AG09309 (cell line): ENCODE measurements around the gene MYOC.
A peak's percentile ranks its signal among the peaks of the same experiment; 100 is the strongest.
"Not testable (repeated sequence)": the region's sequence is repeated elsewhere in the genome, so short reads cannot be mapped to it uniquely, and the experiment has no call there.

ENCODE experiments used
- DNase-seq: peaks from one replicate; pipeline ENCODE4 v3.0.0-alpha.2; 2010; ENCODE audit warnings: low read depth
- H3K4me3 ChIP-seq: 2 replicates; pipeline ENCODE4 v1.5.1; 2011; ENCODE audit warnings: mild to moderate bottlenecking, low read depth, low read length, moderate library complexity; ENCODE audit not compliant: control insufficient read depth
- TF ChIP-seq, protein P1 (sequence below): IDR thresholded peaks from 2 replicates; pipeline ENCODE4 v1.5.1; 2011; ENCODE audit warnings: mild to moderate bottlenecking, low read depth, low read length, inconsistent platforms; ENCODE audit not compliant: insufficient read depth, control insufficient read depth; ENCODE audit errors: missing control alignments

The MYOC gene

DNA sequence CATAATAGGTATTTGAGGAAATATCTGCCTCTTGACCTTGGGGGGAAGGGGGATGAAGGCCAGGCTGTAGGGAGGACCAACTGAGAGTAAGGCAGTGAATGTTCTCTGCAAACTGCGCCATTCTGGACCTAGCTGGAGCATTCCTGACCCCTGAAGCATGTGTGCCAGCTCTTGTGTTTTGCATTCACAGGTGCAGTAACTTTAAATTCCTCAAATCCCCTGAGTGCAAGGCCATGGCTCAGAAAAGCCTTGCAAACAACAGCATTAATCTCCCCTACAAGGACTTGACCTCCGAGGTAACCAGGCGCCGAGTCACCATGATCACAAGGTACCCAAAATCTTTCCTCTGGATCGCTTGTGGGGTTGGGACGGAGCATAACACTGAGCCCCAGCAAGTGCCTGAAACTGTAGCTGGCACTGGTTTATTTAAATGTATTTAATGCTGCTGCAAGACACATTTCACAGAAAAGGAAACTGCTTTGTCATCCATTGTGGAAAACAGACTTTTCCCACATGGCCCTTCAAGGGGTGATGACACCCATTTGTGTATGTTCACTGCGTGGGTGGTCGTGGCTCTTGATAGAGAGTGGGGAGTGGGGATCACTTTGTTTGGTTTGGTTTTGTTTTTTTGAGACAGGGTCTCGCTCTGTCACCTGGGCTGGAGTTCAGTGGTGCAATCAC, 28.7 kb downstream of the MYOC start:
- TF ChIP-seq, protein P1, sequence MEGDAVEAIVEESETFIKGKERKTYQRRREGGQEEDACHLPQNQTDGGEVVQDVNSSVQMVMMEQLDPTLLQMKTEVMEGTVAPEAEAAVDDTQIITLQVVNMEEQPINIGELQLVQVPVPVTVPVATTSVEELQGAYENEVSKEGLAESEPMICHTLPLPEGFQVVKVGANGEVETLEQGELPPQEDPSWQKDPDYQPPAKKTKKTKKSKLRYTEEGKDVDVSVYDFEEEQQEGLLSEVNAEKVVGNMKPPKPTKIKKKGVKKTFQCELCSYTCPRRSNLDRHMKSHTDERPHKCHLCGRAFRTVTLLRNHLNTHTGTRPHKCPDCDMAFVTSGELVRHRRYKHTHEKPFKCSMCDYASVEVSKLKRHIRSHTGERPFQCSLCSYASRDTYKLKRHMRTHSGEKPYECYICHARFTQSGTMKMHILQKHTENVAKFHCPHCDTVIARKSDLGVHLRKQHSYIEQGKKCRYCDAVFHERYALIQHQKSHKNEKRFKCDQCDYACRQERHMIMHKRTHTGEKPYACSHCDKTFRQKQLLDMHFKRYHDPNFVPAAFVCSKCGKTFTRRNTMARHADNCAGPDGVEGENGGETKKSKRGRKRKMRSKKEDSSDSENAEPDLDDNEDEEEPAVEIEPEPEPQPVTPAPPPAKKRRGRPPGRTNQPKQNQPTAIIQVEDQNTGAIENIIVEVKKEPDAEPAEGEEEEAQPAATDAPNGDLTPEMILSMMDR, result no peak
- no peak overlapping the region for H3K4me3 ChIP-seq
- DNase-seq, result no peak

DNA sequence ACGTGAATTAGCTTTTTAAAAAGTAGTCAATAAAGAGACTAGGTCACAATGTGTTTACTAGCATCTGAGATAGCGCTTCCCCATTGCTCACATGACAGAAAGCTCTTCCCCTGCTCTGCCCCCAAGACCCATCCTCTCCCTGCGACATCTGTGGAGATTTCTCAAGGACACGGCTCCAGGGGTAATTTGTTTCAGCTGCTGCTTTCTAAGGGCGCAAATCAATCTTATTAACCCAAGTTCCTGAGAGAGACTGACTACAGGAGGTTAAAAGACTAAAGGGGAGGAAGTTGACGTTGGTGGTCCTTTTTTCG, 30.4 kb downstream of the MYOC start, which contains the start of gene MYOCOS:
MYOCOS (plus strand) TSS at position 92 of the 311 bp plus-strand sequence. CDS start 1,641 bp downstream, outside the sequence.
- DNase-seq, result no peak
- H3K4me3 ChIP-seq, result no peak within 1 kb of the TSS
- TF ChIP-seq, protein P1, result no peak

DNA sequence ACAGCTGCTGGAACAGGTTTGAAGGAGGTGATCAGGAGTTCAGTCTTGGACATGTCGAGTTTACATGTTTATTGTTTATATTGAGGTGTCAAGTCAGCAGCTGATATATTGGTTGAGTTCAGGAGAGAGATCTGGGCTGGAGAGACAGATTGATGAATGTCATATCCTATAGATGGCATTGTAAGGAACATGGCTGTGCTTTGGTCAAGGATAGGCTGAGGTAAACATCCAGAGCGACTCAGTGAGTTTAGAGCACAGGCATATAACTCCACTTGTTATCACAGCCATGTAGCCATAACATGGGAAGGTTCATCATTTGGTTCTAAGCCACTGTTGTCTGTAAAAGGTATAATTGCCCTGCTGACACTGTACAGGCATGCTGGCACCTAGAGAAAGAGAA, 35.9 kb downstream of the MYOC start:
- DNase-seq, result no peak
- TF ChIP-seq, protein P1, result no peak
- no peak overlapping the region for H3K4me3 ChIP-seq

DNA sequence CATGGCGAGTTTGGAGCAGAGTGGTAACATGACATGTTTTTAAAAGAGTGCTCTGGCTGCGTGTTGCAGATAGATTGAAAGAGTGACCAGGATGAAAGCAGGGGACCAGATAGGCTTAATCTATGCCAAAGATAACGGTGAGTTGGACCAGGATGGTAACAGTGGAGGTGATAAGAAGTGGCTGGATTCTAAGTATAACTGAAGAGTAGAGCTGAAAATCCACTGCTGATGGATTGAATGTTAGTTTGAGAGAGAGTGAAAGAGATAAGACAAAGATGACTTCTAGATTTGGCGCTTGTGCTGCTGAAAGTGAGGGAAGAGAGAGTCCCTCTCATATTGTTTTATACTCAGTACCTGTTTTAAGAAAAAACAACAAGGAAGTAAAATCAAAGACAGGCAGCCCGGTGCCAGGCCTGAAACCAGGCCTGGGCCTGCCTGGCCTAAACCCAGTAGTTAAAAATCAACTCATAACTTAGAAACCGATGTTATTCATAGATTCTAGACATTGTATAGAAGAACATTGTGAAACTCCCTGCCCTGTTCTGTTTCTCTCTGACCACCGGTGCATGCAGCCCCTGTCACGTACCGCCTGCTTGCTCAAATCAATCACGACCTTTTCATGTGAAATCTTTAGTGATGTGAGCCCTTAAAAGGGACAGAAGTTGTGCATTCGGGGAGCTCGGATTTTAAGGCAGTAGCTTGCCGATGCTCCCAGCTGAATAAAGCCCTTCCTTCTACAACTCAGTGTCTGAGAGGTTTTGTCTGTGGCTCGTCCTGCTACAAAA, 37.2 kb downstream of the MYOC start:
- DNase-seq, H3K4me3 ChIP-seq: not testable (repeated sequence)

DNA sequence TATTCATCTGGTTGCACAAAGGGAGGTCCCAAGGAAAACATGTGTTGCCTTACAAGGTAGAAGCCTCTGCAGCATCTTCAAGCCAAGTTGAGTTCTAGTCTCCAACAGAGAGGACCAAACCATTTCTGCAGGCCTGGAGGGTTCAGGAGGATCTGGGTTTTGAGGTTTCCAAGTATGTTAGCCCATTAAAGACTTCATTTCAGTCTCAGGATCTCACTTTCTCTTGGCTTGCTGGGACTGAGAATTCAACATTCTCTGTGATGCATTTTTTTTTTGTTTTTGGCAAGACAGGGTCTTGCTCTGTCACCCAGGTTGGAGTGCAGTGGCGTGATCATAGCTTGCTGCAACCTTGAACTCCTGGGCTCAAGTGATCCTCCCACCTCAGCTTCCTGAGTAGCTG, 39.2 kb downstream of the MYOC start:
- H3K4me3 ChIP-seq, result no peak overlapping the region
- TF ChIP-seq, protein P1, result no peak
- no peak for DNase-seq

DNA sequence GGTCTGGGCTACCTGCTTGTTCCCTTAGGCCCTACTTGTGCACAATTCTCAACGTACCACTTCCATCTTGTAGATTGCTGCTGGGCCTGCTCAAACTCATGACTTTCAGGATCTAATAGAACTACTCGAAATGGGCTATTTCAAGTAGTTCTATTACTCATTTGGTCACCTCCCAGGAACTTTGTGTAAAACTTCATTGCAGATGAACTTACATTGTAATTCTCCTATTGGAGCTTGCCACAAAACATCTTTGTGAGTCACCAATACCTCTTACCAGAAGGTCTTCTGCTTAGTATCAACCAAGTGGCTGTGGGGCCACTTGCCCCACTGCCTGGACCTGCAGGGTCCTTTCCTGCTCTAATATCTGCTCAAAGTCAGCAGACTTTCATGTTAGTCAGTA, 41.2 kb downstream of the MYOC start:
- DNase-seq, result peak; percentile 20
- TF ChIP-seq, protein P1, result no peak
- H3K4me3 ChIP-seq, result no peak overlapping the region

DNA sequence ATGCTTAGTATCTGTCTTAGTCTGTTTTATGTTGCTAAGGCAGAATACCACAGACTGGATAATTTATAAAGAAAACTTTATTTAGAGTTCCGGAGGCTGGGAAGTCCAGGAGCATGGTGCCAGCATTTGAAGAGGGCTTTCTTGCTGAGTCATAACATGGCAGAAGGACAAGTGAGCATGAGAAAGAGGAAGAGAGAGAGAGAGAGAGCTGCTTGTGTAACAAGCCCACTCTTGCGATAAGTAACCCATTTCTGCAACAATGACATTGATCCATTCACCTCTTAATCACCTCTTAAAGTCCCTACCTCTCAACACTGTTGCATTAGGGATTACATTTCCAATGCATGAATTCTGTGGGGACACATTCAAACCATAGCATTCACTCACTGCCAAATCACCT, 42.1 kb downstream of the MYOC start:
- no peak overlapping the region for H3K4me3 ChIP-seq
- DNase-seq, result peak; percentile 48
- TF ChIP-seq, protein P1, result no peak
